GM10266 (cell line): ENCODE results near the gene UBALD1.

Source experiments
- DNase-seq: peaks from one replicate; pipeline ENCODE4 v3.0.0; 2012; ENCODE audit errors: extremely low spot score
- TF ChIP-seq, protein P1 (sequence below): IDR thresholded peaks from 2 replicates; pipeline ENCODE4 v1.5.1; 2012; ENCODE audit warnings: mild to moderate bottlenecking, low read depth; ENCODE audit not compliant: control insufficient read depth, insufficient read depth; ENCODE audit errors: missing control alignments

The UBALD1 gene

GRCh38 chr16:4593086-4593485, 21.6 kb downstream of the UBALD1 start:
- TF ChIP-seq, protein P1, sequence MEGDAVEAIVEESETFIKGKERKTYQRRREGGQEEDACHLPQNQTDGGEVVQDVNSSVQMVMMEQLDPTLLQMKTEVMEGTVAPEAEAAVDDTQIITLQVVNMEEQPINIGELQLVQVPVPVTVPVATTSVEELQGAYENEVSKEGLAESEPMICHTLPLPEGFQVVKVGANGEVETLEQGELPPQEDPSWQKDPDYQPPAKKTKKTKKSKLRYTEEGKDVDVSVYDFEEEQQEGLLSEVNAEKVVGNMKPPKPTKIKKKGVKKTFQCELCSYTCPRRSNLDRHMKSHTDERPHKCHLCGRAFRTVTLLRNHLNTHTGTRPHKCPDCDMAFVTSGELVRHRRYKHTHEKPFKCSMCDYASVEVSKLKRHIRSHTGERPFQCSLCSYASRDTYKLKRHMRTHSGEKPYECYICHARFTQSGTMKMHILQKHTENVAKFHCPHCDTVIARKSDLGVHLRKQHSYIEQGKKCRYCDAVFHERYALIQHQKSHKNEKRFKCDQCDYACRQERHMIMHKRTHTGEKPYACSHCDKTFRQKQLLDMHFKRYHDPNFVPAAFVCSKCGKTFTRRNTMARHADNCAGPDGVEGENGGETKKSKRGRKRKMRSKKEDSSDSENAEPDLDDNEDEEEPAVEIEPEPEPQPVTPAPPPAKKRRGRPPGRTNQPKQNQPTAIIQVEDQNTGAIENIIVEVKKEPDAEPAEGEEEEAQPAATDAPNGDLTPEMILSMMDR, result no peak
- DNase-seq, result no peak

DNA sequence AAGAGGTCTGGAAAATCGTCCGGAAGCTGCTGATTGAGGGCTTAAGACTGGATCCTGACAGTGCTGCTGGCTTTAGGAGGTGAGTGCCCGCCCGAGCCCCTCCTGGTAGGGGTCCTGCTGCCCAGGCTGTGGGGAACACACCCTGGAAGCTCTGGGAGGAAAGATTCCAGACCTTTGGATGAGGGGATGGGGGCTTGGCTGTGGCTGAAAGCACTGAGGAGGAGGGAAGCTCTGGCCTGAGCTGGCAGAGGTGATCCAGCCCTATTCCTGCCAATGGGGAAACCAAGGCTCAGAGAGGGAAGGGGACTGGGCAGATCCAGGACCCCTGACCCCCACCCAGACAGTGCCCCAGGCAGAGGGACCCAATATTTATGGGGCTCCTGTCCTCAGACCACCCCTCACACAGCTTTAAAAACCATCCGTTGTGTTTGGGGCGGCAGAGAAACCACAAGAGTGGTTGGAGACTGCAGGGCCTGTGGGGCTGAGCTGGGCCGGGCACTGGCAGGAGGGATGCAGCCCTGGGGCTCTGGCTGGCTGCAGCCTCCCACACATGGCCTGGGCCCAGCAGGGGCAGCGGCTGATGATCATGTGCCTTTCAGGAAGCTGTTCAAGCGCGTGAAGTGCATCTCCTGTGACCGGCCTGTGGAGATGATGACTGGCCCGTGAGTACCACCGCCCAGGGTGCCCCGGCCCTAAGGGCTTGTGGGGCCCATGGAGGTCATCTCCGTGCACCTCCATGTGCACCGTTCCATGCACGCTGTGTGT, 22.8 kb downstream of the UBALD1 start:
- TF ChIP-seq, protein P1, result no peak
- DNase-seq, result no peak

GRCh38 chr16:4591191-4591590, 23.5 kb downstream of the UBALD1 start:
- DNase-seq, result no peak
- TF ChIP-seq, protein P1, result no peak

- no peak for DNase-seq
- TF ChIP-seq, protein P1, result no peak
Observed at GRCh38 chr16:4588961-4589360, 25.7 kb downstream of the UBALD1 start.

- no peak for DNase-seq
- TF ChIP-seq, protein P1, result no peak
Observed at GRCh38 chr16:4588386-4588785, 26.3 kb downstream of the UBALD1 start.

DNA sequence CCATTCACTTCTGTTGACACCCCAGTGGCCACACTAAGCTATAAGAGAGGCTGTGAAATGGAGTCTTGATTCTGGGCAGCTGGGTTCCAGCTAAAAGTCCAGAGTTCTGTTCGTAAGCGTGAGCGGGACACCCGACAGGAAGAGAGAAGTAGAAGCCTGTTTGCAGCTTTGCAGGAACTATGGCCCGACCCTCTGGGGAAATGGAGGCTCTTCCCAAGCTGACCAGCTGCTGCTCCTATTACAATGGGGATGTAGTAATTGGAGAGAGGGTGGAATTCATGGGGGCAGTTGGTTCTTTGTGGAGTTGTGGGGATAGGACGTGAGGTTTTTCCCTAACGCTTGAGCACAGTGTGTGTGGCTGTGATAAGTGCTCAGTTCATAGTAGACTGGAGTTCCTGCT, 28.4 kb downstream of the UBALD1 start:
- TF ChIP-seq, protein P1, result no peak
- DNase-seq, result no peak

- TF ChIP-seq, protein P1, result no peak
- no peak for DNase-seq
Observed at GRCh38 chr16:4583906-4584305, 30.8 kb downstream of the UBALD1 start.
